Pancreas (tissue), 10 donors: ENCODE results near the gene SNX30. TPM values are rescaled to one million over a fixed set of nuclear protein-coding genes. Genes with fewer than 3 reads are reported as not detected.
A peak's percentile ranks its signal among the peaks of the same experiment; 100 is the strongest.

ENCODE experiments used
- ATAC-seq, 4 donors: fragments of 200-7000 bp; cut with Tn5 transposase; one replicate each; pipeline versions ENCODE4 v1.8.0 to v1.9.1; 2020; ENCODE audit warnings: mild to moderate bottlenecking in 4 of 4, moderate library complexity in 4 of 4
- DNase-seq, 6 donors: peaks; one replicate each; pipeline ENCODE4 v3.0.0-alpha.2; 2020
- FAIRE-seq: peaks from 2 replicates; lab custom pipeline; 2012; peaks lifted over from hg19 to GRCh38; lab: Jason Lieb, UNC
- H3K27ac ChIP-seq, 4 donors: fragments of 200-600 bp; sonication (generic); 1 replicate in 3 of 4; 2 replicates in 1 of 4; pipeline versions ENCODE4 v1.5.0 to v1.8.0; 2020
- H3K27me3 ChIP-seq, 4 donors: fragments of 200-600 bp; one replicate each; pipeline ENCODE4 v1.8.0; 2021
- H3K36me3 ChIP-seq, 3 donors: fragments of 200-600 bp; sonication (generic) in 1 of 3; one replicate each; pipeline versions ENCODE4 v1.5.0 to v1.8.0; 2020 to 2021
- H3K4me1 ChIP-seq, 3 donors: fragments of 200-600 bp; one replicate each; pipeline ENCODE4 v1.8.0; 2021
- H3K4me3 ChIP-seq, 4 donors: fragments of 200-600 bp; sonication (generic) in 2 of 4; one replicate each; pipeline versions ENCODE4 v1.5.0 to v1.8.0; 2020 to 2021
- H3K9me3 ChIP-seq, 4 donors: fragments of 200-600 bp; one replicate each; pipeline ENCODE4 v1.8.0; 2021
- CTCF ChIP-seq, 4 donors: fragments of 200-600 bp; sonication (generic) in 3 of 4; IDR thresholded peaks; one replicate each; pipeline versions ENCODE4 v1.5.0 to v1.8.0; 2021; ENCODE audit warnings: antibody characterized with exemption in 4 of 4
- whole genome bisulfite sequencing, 2 donors: extraction: QIAGEN DNeasy Blood & Tissue Kit; methylation state at CpG; one replicate each; pipeline ENCODE4 v1.1.7; 2013; 5-methylcytosine and 5-hydroxymethylcytosine counted together
- intact Hi-C, 3 donors: fragments of 100-400 bp; cut with DNase I; formaldehyde crosslinking; loops; one replicate each; pipeline versions ENCODE4 v1.11.1 to v1.14.2; 2022
- polyA plus RNA-seq, 2 donors: library from polyadenylated mRNA; stranded (reverse); fragments of 200-250 nt; gene quantifications; one replicate each; pipeline ENCODE4 v1.2.3, GENCODE V29; 2013
- total RNA-seq, 6 donors: library from RNA; stranded (reverse); fragmentation: NEBNext Ultra II Directional in 4 of 6; extraction: Animal tissue kit (Norgen Biotek cat#: 25700) in 4 of 6; gene quantifications; one replicate each; pipeline versions ENCODE4 v1.2.1 to v1.2.4, GENCODE V29; 2021 to 2023
- donor health status: healthy with polysubstance abuse.
- donor health status: DM: no; HTN: no; CAD: no; lungs with moderate emphysema.
- donor health status: DM: no; HTN: no; CAD: no.
- donor health status: control.
- donor health status: control.
- donor health status: Bipolar disorder and iron deficiency.
- donor health status: DM: yes; HTN: yes; CAD: no.
- donor health status: DM: no; HTN: no; CAD: no.
- donor health status: DM: no; HTN: no; CAD: no.
- donor health status: DM: yes; HTN: yes; CAD: no.

Gene SNX30
- total and polyA plus RNA-seq, 8 donors: 2.1 to 8.2 (median 4.1) TPM

- no peak overlapping the region for H3K27ac ChIP-seq
- H3K4me1 ChIP-seq: no peaks in the 10 kb centered on the region
- no peak for ATAC-seq
These were observed 116.2 kb downstream of the SNX30 start for GRCh38 chr9:112866662-112867274.

GRCh38 chr9:112867275-112867991 lies 116.9 kb downstream of the SNX30 start:
- TF ChIP-seq CTCF (IDR thresholded peaks at IDR 0.05): no peak

More at GRCh38 chr9:112866662-112867274, 116.2 kb downstream of the SNX30 start:
- no peak for TF ChIP-seq CTCF (IDR thresholded peaks at IDR 0.05)
- H3K4me3 ChIP-seq: no peak overlapping the region
- no peak for FAIRE-seq
- no peak for DNase-seq
- no peaks in the 10 kb centered on the region for H3K27me3 ChIP-seq
- H3K36me3 ChIP-seq: no peaks in the 10 kb centered on the region
- 98 to 100% methylated on average over 1 of the region's 1 CpG for WGBS, 2 donors
- H3K9me3 ChIP-seq: no peaks in the 10 kb centered on the region
- intact Hi-C loops: no loop called here

DNA sequence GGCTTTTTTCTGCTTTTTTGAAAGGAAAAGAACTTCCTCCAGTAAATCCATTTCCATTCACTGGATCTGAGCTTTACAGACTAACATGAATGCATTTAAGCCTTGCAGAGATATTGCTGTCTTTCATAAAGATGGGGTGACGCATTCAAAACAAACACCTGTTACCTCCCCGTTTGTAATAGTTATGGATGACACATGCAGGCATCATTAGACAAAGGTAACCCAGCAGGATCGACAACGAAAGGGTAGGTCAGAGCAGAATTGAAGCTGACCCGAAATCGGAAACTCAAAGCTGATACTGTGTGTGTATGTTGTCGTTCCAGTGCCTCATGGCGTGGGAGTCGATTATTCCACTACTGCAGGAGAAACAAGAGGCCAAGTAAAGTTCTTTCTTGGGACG lies 117.9 kb downstream of the SNX30 start:
- Histone ChIP-seq H3K4me3 (no peak overlapping the region), H3K4me1 (no peaks in the 10 kb centered on the region), H3K36me3 (no peaks in the 10 kb centered on the region), H3K27ac (no peak overlapping the region), H3K27me3 (no peaks in the 10 kb centered on the region), H3K9me3 (no peaks in the 10 kb centered on the region)
- ATAC-seq (no peak), DNase-seq (no peak), FAIRE-seq (no peak)
- 86 to 93% methylated on average over 10 of the region's 10 CpGs for WGBS, 2 donors
- TF ChIP-seq CTCF (IDR thresholded peaks at IDR 0.05): no peak
- intact Hi-C loops: no loop called here

More at GRCh38 chr9:112867275-112867991, 116.9 kb downstream of the SNX30 start:
- DNase-seq (no peak), ATAC-seq (peak in 3 of 4 donors; percentile 28 to 54 (median 53)), FAIRE-seq (no peak)
- 63 to 64% methylated on average over 3 of the region's 3 CpGs for WGBS, 2 donors
- H3K27me3 ChIP-seq: no peaks in the 10 kb centered on the region
- no peaks in the 10 kb centered on the region for H3K36me3 ChIP-seq
- no peaks in the 10 kb centered on the region for H3K4me1 ChIP-seq
- H3K4me3 ChIP-seq: no peak overlapping the region
- intact Hi-C loops: no loop called here
- H3K27ac ChIP-seq: no peak overlapping the region
- no peaks in the 10 kb centered on the region for H3K9me3 ChIP-seq

- intact Hi-C loops: no loop called here
- DNase-seq: no peak
- no peaks in the 10 kb centered on the region for H3K9me3 ChIP-seq
- H3K4me1 ChIP-seq: no peaks in the 10 kb centered on the region
- H3K27me3 ChIP-seq: no peaks in the 10 kb centered on the region
- H3K36me3 ChIP-seq: no peaks in the 10 kb centered on the region
- no peak for FAIRE-seq
- TF ChIP-seq CTCF (IDR thresholded peaks at IDR 0.05): no peak
- no peak overlapping the region for H3K27ac ChIP-seq
- H3K4me3 ChIP-seq: no peak overlapping the region
- no peak for ATAC-seq
- 68 to 69% methylated on average over 8 of the region's 8 CpGs for WGBS, 2 donors
These were observed 118.5 kb downstream of the SNX30 start for GRCh38 chr9:112869041-112869529.

GRCh38 chr9:112869917-112870316 lies 119.4 kb downstream of the SNX30 start:
- Histone ChIP-seq H3K27ac (no peak overlapping the region), H3K9me3 (no peaks in the 10 kb centered on the region), H3K4me3 (no peak overlapping the region), H3K36me3 (no peaks in the 10 kb centered on the region), H3K27me3 (no peaks in the 10 kb centered on the region), H3K4me1 (no peaks in the 10 kb centered on the region)
- DNase-seq (no peak), FAIRE-seq (no peak), ATAC-seq (no peak)
- WGBS, 2 donors: 91% methylated on average over 5 of the region's 5 CpGs
- TF ChIP-seq CTCF (IDR thresholded peaks at IDR 0.05): no peak
- intact Hi-C loops: no loop called here
